HEK293 (cell line): ENCODE data around the gene BCAN.

Source experiments
- CTCF ChIA-PET: fragments of 350-600 bp; formaldehyde crosslinking; extraction: SDS; loops from one replicate; lab custom pipeline; 2021; ENCODE audit warnings: antibody characterized with exemption; lab: Yijun Ruan, JAX
- POLR2A ChIA-PET: fragments of 300-600 bp; formaldehyde crosslinking; extraction: SDS; loops from one replicate; lab custom pipeline; 2020; ENCODE audit warnings: antibody characterized with exemption, inconsistent platforms; lab: Yijun Ruan, JAX
- H3K27ac ChIP-seq: fragments of 200-500 bp; sonication (Bioruptor generic); 2 replicates; pipeline ENCODE4 v1.5.1; 2014; ENCODE audit warnings: low read depth, low read length, control low read depth, inconsistent platforms; ENCODE audit errors: extremely low read depth
- H3K36me3 ChIP-seq, 2 experiments: fragments of 200-500 bp in 1 of 2; sonication (Bioruptor generic) in 1 of 2; 1 replicate in 1 of 2; 2 replicates in 1 of 2; pipeline ENCODE4 v1.5.1; 2014 to 2017; ENCODE audit warnings: inconsistent platforms in 2 of 2, low read length in 2 of 2; ENCODE audit not compliant: control insufficient read depth in 2 of 2, insufficient read depth in 1 of 2
- H3K4me1 ChIP-seq: fragments of 200-500 bp; sonication (Bioruptor generic); 2 replicates; pipeline ENCODE4 v1.5.1; 2014; ENCODE audit warnings: mild to moderate bottlenecking, low read length, inconsistent platforms; ENCODE audit not compliant: control insufficient read depth, insufficient read depth
- H3K4me3 ChIP-seq: 2 replicates; pipeline ENCODE4 v1.5.1; 2011; ENCODE audit warnings: low read depth, mild to moderate bottlenecking, control low read depth, low read length, moderate library complexity
- H3K9me3 ChIP-seq: fragments of 200-500 bp; sonication (Bioruptor generic); 2 replicates; pipeline ENCODE4 v1.5.1; 2014; ENCODE audit warnings: low read depth, low read length, inconsistent platforms; ENCODE audit not compliant: control insufficient read depth, insufficient read depth
- BCL11A ChIP-seq: fragments of 450-650 bp; formaldehyde crosslinking; IDR thresholded peaks from 2 replicates; pipeline ENCODE4 v1.5.1; 2016; ENCODE audit warnings: low read depth, missing biosample characterization, missing genetic modification characterization
- KLF16 ChIP-seq: fragments of 450-650 bp; formaldehyde crosslinking; IDR thresholded peaks from 2 replicates; pipeline ENCODE4 v1.5.1; 2017; ENCODE audit warnings: missing biosample characterization, missing genetic modification characterization
- SCRT2 ChIP-seq: fragments of 450-650 bp; formaldehyde crosslinking; IDR thresholded peaks from 2 replicates; pipeline ENCODE4 v1.5.1; 2016; ENCODE audit warnings: missing biosample characterization, missing genetic modification characterization
- ZNF10 ChIP-seq: fragments of 450-650 bp; formaldehyde crosslinking; IDR thresholded peaks from 2 replicates; pipeline ENCODE4 v1.5.1; 2017; ENCODE audit warnings: missing biosample characterization, missing genetic modification characterization
- ZNF112 ChIP-seq: fragments of 450-650 bp; formaldehyde crosslinking; IDR thresholded peaks from 2 replicates; pipeline ENCODE4 v1.5.0; 2017; ENCODE audit warnings: missing biosample characterization, missing genetic modification characterization
- ZNF169 ChIP-seq: fragments of 450-650 bp; formaldehyde crosslinking; IDR thresholded peaks from 2 replicates; pipeline ENCODE4 v1.5.1; 2016; ENCODE audit warnings: missing biosample characterization, missing genetic modification characterization
- ZNF239 ChIP-seq: fragments of 450-650 bp; formaldehyde crosslinking; IDR thresholded peaks from 2 replicates; pipeline ENCODE4 v1.5.1; 2016; ENCODE audit warnings: missing biosample characterization, missing genetic modification characterization
- ZNF324 ChIP-seq: fragments of 450-650 bp; formaldehyde crosslinking; IDR thresholded peaks from 2 replicates; pipeline ENCODE4 v1.5.1; 2016; ENCODE audit warnings: missing biosample characterization, missing genetic modification characterization
- ZNF341 ChIP-seq: fragments of 450-650 bp; formaldehyde crosslinking; IDR thresholded peaks from 2 replicates; pipeline ENCODE4; 2016; ENCODE audit warnings: low read depth, missing biosample characterization, missing genetic modification characterization
- ZNF560 ChIP-seq: fragments of 450-650 bp; formaldehyde crosslinking; IDR thresholded peaks from 2 replicates; pipeline ENCODE4 v1.5.1; 2017; ENCODE audit warnings: missing biosample characterization, missing genetic modification characterization, borderline replicate concordance
- ZNF596 ChIP-seq: fragments of 450-650 bp; IDR thresholded peaks from 2 replicates; pipeline ENCODE4 v1.5.0; 2018; ENCODE audit warnings: missing biosample characterization, mild to moderate bottlenecking, missing genetic modification characterization, moderate library complexity
- ZNF600 ChIP-seq: fragments of 450-650 bp; formaldehyde crosslinking; IDR thresholded peaks from 2 replicates; pipeline ENCODE4 v1.5.1; 2016; ENCODE audit warnings: missing biosample characterization, missing genetic modification characterization
- ZNF654 ChIP-seq: fragments of 450-650 bp; formaldehyde crosslinking; IDR thresholded peaks from 2 replicates; pipeline ENCODE4 v1.5.1; 2016; ENCODE audit warnings: low read depth, missing biosample characterization, missing genetic modification characterization
- ZNF707 ChIP-seq: fragments of 450-650 bp; formaldehyde crosslinking; IDR thresholded peaks from 2 replicates; pipeline ENCODE4 v1.5.1; 2016; ENCODE audit warnings: missing biosample characterization, missing genetic modification characterization
- ZNF791 ChIP-seq: fragments of 450-650 bp; formaldehyde crosslinking; IDR thresholded peaks from 2 replicates; pipeline ENCODE4 v1.5.1; 2016; ENCODE audit warnings: missing biosample characterization, missing genetic modification characterization
- TF ChIP-seq, protein P1 (sequence below): fragments of 450-650 bp; formaldehyde crosslinking; IDR thresholded peaks from 2 replicates; pipeline ENCODE4 v1.5.1; 2016; ENCODE audit warnings: missing biosample characterization, missing genetic modification characterization
- TF ChIP-seq, protein P2 (sequence below): sonication (generic); formaldehyde crosslinking; IDR thresholded peaks from 2 replicates; pipeline ENCODE4 v1.8.1; 2022; ENCODE audit warnings: mild to moderate bottlenecking, moderate library complexity, missing genetic modification reagents
- TF ChIP-seq, protein P3 (sequence below): fragments of 450-650 bp; formaldehyde crosslinking; IDR thresholded peaks from 2 replicates; pipeline ENCODE4 v1.5.1; 2016; ENCODE audit warnings: missing biosample characterization, missing genetic modification characterization
- TF ChIP-seq, protein P4 (sequence below): IDR thresholded peaks from 2 replicates; pipeline ENCODE4 v1.6.1; 2011; ENCODE audit warnings: mild to moderate bottlenecking, low read depth, low read length, borderline replicate concordance
- TF ChIP-seq, protein P5 (sequence below): fragments of 450-650 bp; formaldehyde crosslinking; IDR thresholded peaks from 2 replicates; pipeline ENCODE4 v1.5.1; 2016; ENCODE audit warnings: missing biosample characterization, missing genetic modification characterization, borderline replicate concordance
- TF ChIP-seq, protein P6 (sequence below): fragments of 450-650 bp; formaldehyde crosslinking; IDR thresholded peaks from 2 replicates; pipeline ENCODE4 v1.5.1; 2017; ENCODE audit warnings: missing biosample characterization, missing genetic modification characterization
- TF ChIP-seq, protein P7 (sequence below): fragments of 450-650 bp; formaldehyde crosslinking; IDR thresholded peaks from 2 replicates; pipeline ENCODE4 v1.5.1; 2016; ENCODE audit warnings: missing biosample characterization, missing genetic modification characterization

The BCAN gene

DNA sequence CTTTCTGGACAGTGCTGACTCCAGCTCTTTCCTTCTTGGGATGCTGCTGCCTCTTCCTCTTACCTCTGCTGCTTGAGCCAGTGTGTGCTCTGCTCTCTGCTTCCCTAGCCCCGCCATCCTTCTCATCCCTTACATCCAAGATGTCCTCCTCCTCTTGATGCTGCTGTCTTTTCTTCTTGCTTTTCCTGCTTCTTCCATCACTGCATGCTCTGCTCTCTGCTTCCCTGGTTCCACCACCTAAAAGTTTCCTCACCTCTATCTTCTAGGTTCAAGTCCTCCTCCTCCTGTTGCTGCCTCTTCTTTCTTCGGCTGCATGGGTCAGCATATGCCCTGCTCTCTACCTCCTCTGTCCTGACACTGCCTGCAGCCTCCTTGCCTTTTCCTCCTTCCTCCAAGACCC, 46.9 kb upstream of the BCAN start:
- TF ChIP-seq, protein P1, sequence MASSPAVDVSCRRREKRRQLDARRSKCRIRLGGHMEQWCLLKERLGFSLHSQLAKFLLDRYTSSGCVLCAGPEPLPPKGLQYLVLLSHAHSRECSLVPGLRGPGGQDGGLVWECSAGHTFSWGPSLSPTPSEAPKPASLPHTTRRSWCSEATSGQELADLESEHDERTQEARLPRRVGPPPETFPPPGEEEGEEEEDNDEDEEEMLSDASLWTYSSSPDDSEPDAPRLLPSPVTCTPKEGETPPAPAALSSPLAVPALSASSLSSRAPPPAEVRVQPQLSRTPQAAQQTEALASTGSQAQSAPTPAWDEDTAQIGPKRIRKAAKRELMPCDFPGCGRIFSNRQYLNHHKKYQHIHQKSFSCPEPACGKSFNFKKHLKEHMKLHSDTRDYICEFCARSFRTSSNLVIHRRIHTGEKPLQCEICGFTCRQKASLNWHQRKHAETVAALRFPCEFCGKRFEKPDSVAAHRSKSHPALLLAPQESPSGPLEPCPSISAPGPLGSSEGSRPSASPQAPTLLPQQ (tag by site-specific recombination): no peak
- TF ChIP-seq ZNF600 (tag by site-specific recombination) (peak; percentile 67), SCRT2 (peak; percentile 41; the same call in 1 of the 2 replicates)
- ChIA-PET POLR2A (interaction anchor here (1.6 to 1.9 kb wide), 2 partner anchors 9 to 26 kb away, joined by 4 to 8 read pairs; no protein-coding TSS in a partner anchor), CTCF (interaction anchor here (0.5 to 2.0 kb wide), 6 partner anchors 8 to 197 kb away, joined by 3 to 7 read pairs (median 4); no protein-coding TSS in a partner anchor)
- Histone ChIP-seq H3K4me1 (no peaks in the 10 kb centered on the region), H3K36me3 (peaks cover 0 to 74% of the 10 kb centered on the region in 2 experiments; a peak in 1 of 3 replicates), H3K9me3 (no peaks in the 10 kb centered on the region), H3K27ac (no peak overlapping the region), H3K4me3 (no peak overlapping the region)

DNA sequence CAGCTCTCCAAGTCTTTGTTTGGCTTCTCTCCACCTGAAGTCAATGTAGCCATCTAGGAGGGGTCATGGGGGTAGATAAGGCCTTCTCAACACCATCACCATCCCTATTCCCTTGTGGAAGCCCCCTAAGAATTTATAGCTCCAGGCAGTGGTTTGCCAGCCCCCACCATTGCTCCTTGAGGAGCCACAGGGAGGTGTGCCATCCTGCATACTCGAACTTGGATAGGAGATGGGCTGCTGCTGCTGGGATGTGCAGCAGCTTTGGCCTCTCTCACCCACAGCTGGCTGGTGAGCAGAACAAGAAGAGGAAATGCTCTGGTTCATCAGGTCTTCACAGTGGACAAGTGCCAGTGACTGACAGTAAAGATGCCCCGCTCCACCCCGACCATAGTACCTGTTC, 45.5 kb upstream of the BCAN start:
- no peak overlapping the region for H3K4me3 ChIP-seq
- H3K27ac ChIP-seq: no peak overlapping the region
- ChIA-PET CTCF (interaction anchor here (0.6 to 1.9 kb wide), 5 partner anchors 8 to 278 kb away, joined by 3 to 4 read pairs (median 4); no protein-coding TSS in a partner anchor), POLR2A (interaction anchor here (1.1 to 1.9 kb wide), 2 partner anchors 9 to 24 kb away, joined by 3 to 4 read pairs; no protein-coding TSS in a partner anchor)
- H3K4me1 ChIP-seq: no peaks in the 10 kb centered on the region
- H3K36me3 ChIP-seq: peaks cover 0 to 74% of the 10 kb centered on the region in 2 experiments; a peak in 1 of 3 replicates
- TF ChIP-seq, protein P2, sequence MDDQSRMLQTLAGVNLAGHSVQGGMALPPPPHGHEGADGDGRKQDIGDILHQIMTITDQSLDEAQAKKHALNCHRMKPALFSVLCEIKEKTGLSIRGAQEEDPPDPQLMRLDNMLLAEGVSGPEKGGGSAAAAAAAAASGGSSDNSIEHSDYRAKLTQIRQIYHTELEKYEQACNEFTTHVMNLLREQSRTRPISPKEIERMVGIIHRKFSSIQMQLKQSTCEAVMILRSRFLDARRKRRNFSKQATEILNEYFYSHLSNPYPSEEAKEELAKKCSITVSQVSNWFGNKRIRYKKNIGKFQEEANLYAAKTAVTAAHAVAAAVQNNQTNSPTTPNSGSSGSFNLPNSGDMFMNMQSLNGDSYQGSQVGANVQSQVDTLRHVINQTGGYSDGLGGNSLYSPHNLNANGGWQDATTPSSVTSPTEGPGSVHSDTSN: no peak
- TF ChIP-seq, protein P3, sequence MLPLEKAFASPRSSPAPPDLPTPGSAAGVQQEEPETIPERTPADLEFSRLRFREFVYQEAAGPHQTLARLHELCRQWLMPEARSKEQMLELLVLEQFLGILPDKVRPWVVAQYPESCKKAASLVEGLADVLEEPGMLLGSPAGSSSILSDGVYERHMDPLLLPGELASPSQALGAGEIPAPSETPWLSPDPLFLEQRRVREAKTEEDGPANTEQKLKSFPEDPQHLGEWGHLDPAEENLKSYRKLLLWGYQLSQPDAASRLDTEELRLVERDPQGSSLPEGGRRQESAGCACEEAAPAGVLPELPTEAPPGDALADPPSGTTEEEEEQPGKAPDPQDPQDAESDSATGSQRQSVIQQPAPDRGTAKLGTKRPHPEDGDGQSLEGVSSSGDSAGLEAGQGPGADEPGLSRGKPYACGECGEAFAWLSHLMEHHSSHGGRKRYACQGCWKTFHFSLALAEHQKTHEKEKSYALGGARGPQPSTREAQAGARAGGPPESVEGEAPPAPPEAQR (tag by site-specific recombination): no peak
- TF ChIP-seq ZNF10 (tag by site-specific recombination) (no peak), ZNF707 (tag by site-specific recombination) (no peak), ZNF239 (tag by site-specific recombination) (no peak), BCL11A (tag by site-specific recombination) (no peak), ZNF654 (tag by site-specific recombination) (no peak), ZNF169 (tag by site-specific recombination) (no peak)
- TF ChIP-seq, protein P4, sequence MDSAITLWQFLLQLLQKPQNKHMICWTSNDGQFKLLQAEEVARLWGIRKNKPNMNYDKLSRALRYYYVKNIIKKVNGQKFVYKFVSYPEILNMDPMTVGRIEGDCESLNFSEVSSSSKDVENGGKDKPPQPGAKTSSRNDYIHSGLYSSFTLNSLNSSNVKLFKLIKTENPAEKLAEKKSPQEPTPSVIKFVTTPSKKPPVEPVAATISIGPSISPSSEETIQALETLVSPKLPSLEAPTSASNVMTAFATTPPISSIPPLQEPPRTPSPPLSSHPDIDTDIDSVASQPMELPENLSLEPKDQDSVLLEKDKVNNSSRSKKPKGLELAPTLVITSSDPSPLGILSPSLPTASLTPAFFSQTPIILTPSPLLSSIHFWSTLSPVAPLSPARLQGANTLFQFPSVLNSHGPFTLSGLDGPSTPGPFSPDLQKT: no peak
- no peaks in the 10 kb centered on the region for H3K9me3 ChIP-seq

DNA sequence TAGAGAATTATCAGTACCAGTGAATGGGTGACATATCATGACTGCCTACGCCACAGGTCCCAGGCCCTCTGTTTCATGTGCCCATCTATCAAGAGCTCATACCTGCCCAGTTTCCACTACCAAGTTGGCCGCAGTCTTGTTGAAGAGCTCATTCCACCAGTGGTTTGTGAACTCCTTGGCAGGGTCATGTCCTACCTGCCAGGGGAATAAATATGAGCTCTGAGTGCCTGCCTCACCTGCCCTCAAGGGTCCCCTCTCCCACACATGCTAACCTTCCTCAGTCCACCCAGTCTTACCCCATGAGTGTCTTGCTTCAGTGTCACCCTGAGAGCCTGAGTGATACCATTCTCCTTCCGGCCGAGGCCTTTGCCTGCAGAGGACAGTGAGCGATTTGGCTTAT, 43.8 kb upstream of the BCAN start:
- Histone ChIP-seq H3K36me3 (peaks cover 0 to 66% of the 10 kb centered on the region in 2 experiments; a peak in 1 of 3 replicates), H3K4me1 (no peaks in the 10 kb centered on the region), H3K9me3 (no peaks in the 10 kb centered on the region), H3K27ac (no peak overlapping the region), H3K4me3 (no peak overlapping the region)
- ChIA-PET CTCF (interaction anchor here (0.9 to 3.3 kb wide), 4 partner anchors 7 to 26 kb away, joined by 3 to 15 read pairs (median 8); partner anchors contain the start of gene NAXE), POLR2A (no interaction called here)
- TF ChIP-seq ZNF791 (tag by site-specific recombination) (no peak), KLF16 (no peak), ZNF112 (tag by site-specific recombination) (no peak), ZNF596 (tag by site-specific recombination) (no peak), ZNF341 (tag by site-specific recombination) (no peak), ZNF324 (tag by site-specific recombination) (no peak), ZNF560 (tag by site-specific recombination) (no peak)
- TF ChIP-seq, protein P5, sequence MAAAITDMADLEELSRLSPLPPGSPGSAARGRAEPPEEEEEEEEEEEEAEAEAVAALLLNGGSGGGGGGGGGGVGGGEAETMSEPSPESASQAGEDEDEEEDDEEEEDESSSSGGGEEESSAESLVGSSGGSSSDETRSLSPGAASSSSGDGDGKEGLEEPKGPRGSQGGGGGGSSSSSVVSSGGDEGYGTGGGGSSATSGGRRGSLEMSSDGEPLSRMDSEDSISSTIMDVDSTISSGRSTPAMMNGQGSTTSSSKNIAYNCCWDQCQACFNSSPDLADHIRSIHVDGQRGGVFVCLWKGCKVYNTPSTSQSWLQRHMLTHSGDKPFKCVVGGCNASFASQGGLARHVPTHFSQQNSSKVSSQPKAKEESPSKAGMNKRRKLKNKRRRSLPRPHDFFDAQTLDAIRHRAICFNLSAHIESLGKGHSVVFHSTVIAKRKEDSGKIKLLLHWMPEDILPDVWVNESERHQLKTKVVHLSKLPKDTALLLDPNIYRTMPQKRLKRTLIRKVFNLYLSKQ (tag by site-specific recombination): no peak
- TF ChIP-seq, protein P6, sequence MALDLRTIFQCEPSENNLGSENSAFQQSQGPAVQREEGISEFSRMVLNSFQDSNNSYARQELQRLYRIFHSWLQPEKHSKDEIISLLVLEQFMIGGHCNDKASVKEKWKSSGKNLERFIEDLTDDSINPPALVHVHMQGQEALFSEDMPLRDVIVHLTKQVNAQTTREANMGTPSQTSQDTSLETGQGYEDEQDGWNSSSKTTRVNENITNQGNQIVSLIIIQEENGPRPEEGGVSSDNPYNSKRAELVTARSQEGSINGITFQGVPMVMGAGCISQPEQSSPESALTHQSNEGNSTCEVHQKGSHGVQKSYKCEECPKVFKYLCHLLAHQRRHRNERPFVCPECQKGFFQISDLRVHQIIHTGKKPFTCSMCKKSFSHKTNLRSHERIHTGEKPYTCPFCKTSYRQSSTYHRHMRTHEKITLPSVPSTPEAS (tag by site-specific recombination): no peak
- TF ChIP-seq, protein P7, sequence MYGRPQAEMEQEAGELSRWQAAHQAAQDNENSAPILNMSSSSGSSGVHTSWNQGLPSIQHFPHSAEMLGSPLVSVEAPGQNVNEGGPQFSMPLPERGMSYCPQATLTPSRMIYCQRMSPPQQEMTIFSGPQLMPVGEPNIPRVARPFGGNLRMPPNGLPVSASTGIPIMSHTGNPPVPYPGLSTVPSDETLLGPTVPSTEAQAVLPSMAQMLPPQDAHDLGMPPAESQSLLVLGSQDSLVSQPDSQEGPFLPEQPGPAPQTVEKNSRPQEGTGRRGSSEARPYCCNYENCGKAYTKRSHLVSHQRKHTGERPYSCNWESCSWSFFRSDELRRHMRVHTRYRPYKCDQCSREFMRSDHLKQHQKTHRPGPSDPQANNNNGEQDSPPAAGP (tag by site-specific recombination): no peak
